SK-N-MC (cell line): ENCODE results near the gene SZRD1.
"Not testable (repeated sequence)": the region's sequence is repeated elsewhere in the genome, so short reads cannot be mapped to it uniquely, and the experiment has no call there.

ENCODE experiments used
- FOXP2 ChIP-seq: optimal IDR thresholded peaks from 2 replicates; pipeline ENCODE3; 2011; ENCODE audit warnings: mild to moderate bottlenecking, moderate library complexity; ENCODE audit not compliant: insufficient read depth; ENCODE audit errors: extremely low read length, control extremely low read depth
- POLR2AphosphoS5 ChIP-seq: IDR thresholded peaks from 2 replicates; pipeline ENCODE4 v1.6.1; 2012; ENCODE audit warnings: mild to moderate bottlenecking, low read depth, low read length, borderline replicate concordance

GRCh38 chr1:16365146-16365498, 1.9 kb upstream of the SZRD1 start:
- not testable (repeated sequence) for TF ChIP-seq FOXP2, POLR2AphosphoS5
